H1 (cell line): ENCODE measurements around the gene TAS1R1. TPM values are rescaled to one million over a fixed set of nuclear protein-coding genes. Genes with fewer than 3 reads are reported as not detected.

ENCODE experiments used
- ASH2L ChIP-seq: fragments of 200-600, 300-600 bp; sonication (generic); IDR thresholded peaks from one replicate; pipeline ENCODE4 v1.7.1; 2017; ENCODE audit warnings: low read length
- ATF2 ChIP-seq: IDR thresholded peaks from 2 replicates; pipeline ENCODE4 v1.6.1; 2012; ENCODE audit warnings: low read length, inconsistent platforms
- BCL11A ChIP-seq, 2 experiments: IDR thresholded peaks; one replicate each; pipeline ENCODE4 v1.6.1; 2011; ENCODE audit warnings: low read depth in 2 of 2, low read length in 2 of 2, mild to moderate bottlenecking in 2 of 2
- CHD1 ChIP-seq: IDR thresholded peaks from 2 replicates; pipeline ENCODE4 v1.6.1; 2012; ENCODE audit warnings: low read depth, low read length, improper control_type of control experiment
- CHD2 ChIP-seq: IDR thresholded peaks from 2 replicates; pipeline ENCODE4 v1.6.1; 2012; ENCODE audit warnings: low read length, improper control_type of control experiment
- E2F6 ChIP-seq: IDR thresholded peaks from 2 replicates; pipeline ENCODE4 v1.6.1; 2012; ENCODE audit warnings: inconsistent platforms
- GABPA ChIP-seq: IDR thresholded peaks from 2 replicates; pipeline ENCODE4 v1.6.1; 2011; ENCODE audit warnings: mild to moderate bottlenecking, low read length, moderate library complexity, borderline replicate concordance; ENCODE audit not compliant: insufficient read depth
- HDAC6 ChIP-seq: IDR thresholded peaks from one replicate; pipeline ENCODE4 v1.7.1; 2012; ENCODE audit warnings: low read depth, mild to moderate bottlenecking, inconsistent platforms, low read length, moderate library complexity
- KDM5A ChIP-seq: fragments of 200-600 bp; IDR thresholded peaks from 2 replicates; pipeline ENCODE4 v1.7.1; 2012; ENCODE audit warnings: mild to moderate bottlenecking, low read length, inconsistent platforms, mixed read lengths
- PHF8 ChIP-seq: fragments of 200-600 bp; sonication (generic); conservative IDR thresholded peaks from 2 replicates; pipeline ENCODE4 v1.7.1; 2012; ENCODE audit warnings: low read depth, mild to moderate bottlenecking, inconsistent platforms, low read length, moderate library complexity
- RAD21 ChIP-seq, 2 experiments: IDR thresholded peaks in 1 of 2; conservative IDR thresholded peaks in 1 of 2; 2 replicates each; pipeline ENCODE4 v1.6.1; 2011; ENCODE audit warnings: low read depth in 2 of 2, low read length in 2 of 2, improper control_type of control experiment in 1 of 2, inconsistent platforms in 1 of 2, mild to moderate bottlenecking in 1 of 2, moderate library complexity in 1 of 2
- RFX5 ChIP-seq: IDR thresholded peaks from 2 replicates; pipeline ENCODE4 v1.6.1; 2011; ENCODE audit warnings: low read depth, low read length, improper control_type of control experiment, borderline replicate concordance
- RXRA ChIP-seq: IDR thresholded peaks from 2 replicates; pipeline ENCODE4 v1.6.1; 2011; ENCODE audit warnings: low read depth, mild to moderate bottlenecking, low read length, moderate library complexity; ENCODE audit not compliant: insufficient read depth
- SP1 ChIP-seq: IDR thresholded peaks from 2 replicates; pipeline ENCODE4 v1.6.1; 2011; ENCODE audit warnings: low read depth, low read length
- SP2 ChIP-seq: IDR thresholded peaks from 2 replicates; pipeline ENCODE4 v1.6.1; 2012; ENCODE audit warnings: mild to moderate bottlenecking, low read length, inconsistent platforms
- SP4 ChIP-seq: IDR thresholded peaks from 2 replicates; pipeline ENCODE4 v1.6.1; 2012; ENCODE audit warnings: low read length, inconsistent platforms
- SUZ12 ChIP-seq: fragments of 200-600 bp; sonication (generic); IDR thresholded peaks from 2 replicates; pipeline ENCODE4 v1.6.1; 2012; ENCODE audit warnings: mild to moderate bottlenecking, inconsistent platforms, low read length, moderate library complexity, mixed read lengths
- TAF1 ChIP-seq: IDR thresholded peaks from 2 replicates; pipeline ENCODE4 v1.6.1; 2011; ENCODE audit warnings: mild to moderate bottlenecking, low read depth, low read length
- TEAD4 ChIP-seq: IDR thresholded peaks from 2 replicates; pipeline ENCODE4 v1.6.1; 2012; ENCODE audit warnings: low read depth, low read length, inconsistent platforms, mixed read lengths
- ZNF274 ChIP-seq: IDR thresholded peaks from 2 replicates; pipeline ENCODE4 v1.7.0; 2012; ENCODE audit warnings: low read length, borderline replicate concordance; ENCODE audit errors: extremely low read depth
- polyA plus RNA-seq, 7 experiments: library from polyadenylated mRNA; depleted of rRNA in 3 of 7; stranded (reverse) in 5 of 7; unstranded in 2 of 7; fragments of >200 nt in 5 of 7; fragments of 200-250 nt in 2 of 7; gene quantifications; 1 replicate in 5 of 7; 2 replicates in 1 of 7; 4 replicates in 1 of 7; pipeline versions ENCODE4 v1.2.1 to v1.2.3, GENCODE V29; 2011 to 2013; ENCODE audit warnings: missing spikeins in 2 of 7, mixed read lengths in 2 of 7
- total RNA-seq: library from RNA; stranded (reverse); fragmentation: NEBNext Ultra II Directional; extraction: Animal tissue kit (Norgen Biotek cat#: 25700); gene quantifications from 2 replicates; pipeline ENCODE4 v1.2.1, GENCODE V29; 2021

The TAS1R1 gene
- total and polyA plus RNA-seq, 2 of the 8 experiments (the other 6 are each of a cell fraction or from before 2014, with no cell fraction given) = 0.26 TPM; not detected in 1

- peak; percentile 94 for TF ChIP-seq TAF1
- TF ChIP-seq E2F6 = no peak
- TF ChIP-seq SUZ12 = no peak
- TF ChIP-seq GABPA = no peak
- no peak for TF ChIP-seq SP1
- TF ChIP-seq BCL11A (IDR thresholded peaks at IDR 0.05; ENCODE audit: low read depth in 2 of 2, low read length in 2 of 2) = no peak
- peak; percentile 88 for TF ChIP-seq KDM5A
- TF ChIP-seq PHF8 = peak; percentile 94
- peak; percentile 68; the same call in 1 of the 2 replicates for TF ChIP-seq SP4
- no peak for TF ChIP-seq ZNF274
- TF ChIP-seq RXRA = no peak
- TF ChIP-seq RFX5 = no peak
- no peak for TF ChIP-seq CHD1
- peak; percentile 25; the same call in 1 of the 2 replicates for TF ChIP-seq SP2
- no peak for TF ChIP-seq HDAC6
- TF ChIP-seq ASH2L = peak; percentile 76
- peak; percentile 47 to 60 for TF ChIP-seq RAD21 (IDR thresholded peaks at IDR 0.05 in 1 of 2, conservative IDR thresholded peaks at IDR 0.05 in 1 of 2; ENCODE audit: low read depth in 2 of 2, low read length in 2 of 2)
- no peak; the same call in 1 of the 2 replicates for TF ChIP-seq ATF2
- peak; percentile 11; the same call in 1 of the 2 replicates for TF ChIP-seq TEAD4
- TF ChIP-seq CHD2 = peak; percentile 100
Observed at GRCh38 chr1:6554031-6554906, 838 bp upstream of the TAS1R1 start, which contains the start of gene NOL9 (continued).
